SK-N-SH (cell line): ENCODE results near the gene CELF4.

Source experiments
- CTCF ChIP-seq: fragments of 200-600 bp; sonication (generic); IDR thresholded peaks from 2 replicates; pipeline ENCODE4 v1.6.1; 2017; ENCODE audit warnings: antibody characterized with exemption, mild to moderate bottlenecking, moderate library complexity
- POLR2AphosphoS5 ChIP-seq: IDR thresholded peaks from 2 replicates; pipeline ENCODE4 v1.6.1; 2012; ENCODE audit warnings: low read depth, low read length
- TAF1 ChIP-seq: IDR thresholded peaks from 2 replicates; pipeline ENCODE4 v1.6.1; 2012; ENCODE audit warnings: low read depth, mild to moderate bottlenecking, low read length, moderate library complexity, borderline replicate concordance
- ZBTB33 ChIP-seq: IDR thresholded peaks from 2 replicates; pipeline ENCODE4 v1.4.0; 2012; ENCODE audit warnings: low read depth, borderline replicate concordance
- TF ChIP-seq, protein P1 (sequence below): IDR thresholded peaks from 2 replicates; pipeline ENCODE4 v1.4.0; 2012; ENCODE audit warnings: low read depth

DNA sequence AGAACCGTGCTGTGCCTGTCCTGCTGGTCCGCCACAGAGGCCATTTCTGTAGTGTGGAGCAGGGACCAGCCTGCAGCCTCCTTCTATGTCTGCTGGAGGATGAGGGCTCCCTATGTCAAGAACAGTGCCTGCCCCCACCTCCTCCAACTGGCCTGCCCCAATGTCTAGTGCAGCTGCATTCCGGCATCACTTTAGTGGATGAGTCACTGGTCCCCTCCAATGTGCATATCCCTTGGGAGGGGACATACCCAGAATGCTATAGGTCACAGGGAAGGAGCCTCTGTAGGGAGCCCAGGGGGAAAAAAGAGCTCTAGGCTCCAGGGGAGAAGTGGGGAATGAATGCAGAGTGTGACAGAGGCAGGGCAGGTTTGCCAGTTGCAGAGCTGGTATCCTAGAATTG, 219.6 kb downstream of the CELF4 start:
- TF ChIP-seq POLR2AphosphoS5 (no peak), CTCF (no peak), TAF1 (no peak), ZBTB33 (no peak)
- TF ChIP-seq, protein P1, sequence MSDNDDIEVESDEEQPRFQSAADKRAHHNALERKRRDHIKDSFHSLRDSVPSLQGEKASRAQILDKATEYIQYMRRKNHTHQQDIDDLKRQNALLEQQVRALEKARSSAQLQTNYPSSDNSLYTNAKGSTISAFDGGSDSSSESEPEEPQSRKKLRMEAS = no peak
